ENCODE data around the gene FBXO15.

- TF ChIP-seq ZNF274 (IDR thresholded peaks at IDR 0.05; ENCODE audit: borderline replicate concordance, extremely low read depth, low read length) = no peak
- no peak for TF ChIP-seq EZH2 (IDR thresholded peaks at IDR 0.05; ENCODE audit: low read depth, low read length, severe bottlenecking)
- no peak for TF ChIP-seq YY1 (IDR thresholded peaks at IDR 0.05; ENCODE audit: low read depth, low read length)
- TF ChIP-seq POLR2AphosphoS5 (IDR thresholded peaks at IDR 0.05; ENCODE audit: low read depth, low read length) = no peak
- TF ChIP-seq CTCF (IDR thresholded peaks at IDR 0.05; ENCODE audit: control extremely low read depth in 1 of 3, insufficient read depth in 1 of 3, low read depth in 1 of 3, low read length in 3 of 3) = no peak
- no peak for TF ChIP-seq EP300 (IDR thresholded peaks at IDR 0.05; ENCODE audit: borderline replicate concordance in 1 of 2, low read depth in 2 of 2, low read length in 2 of 2)
- TF ChIP-seq HDAC6 (IDR thresholded peaks at IDR 0.05; ENCODE audit: low read depth, low read length) = no peak
- no peak for TF ChIP-seq USF2 (IDR thresholded peaks at IDR 0.05; ENCODE audit: low read length)
- TF ChIP-seq MAX (IDR thresholded peaks at IDR 0.05) = no peak
- TF ChIP-seq JUN (IDR thresholded peaks at IDR 0.05; ENCODE audit: low read depth, low read length) = no peak
- TF ChIP-seq POLR2A (IDR thresholded peaks at IDR 0.05; ENCODE audit: control extremely low read depth in 1 of 2, low read depth in 2 of 2, low read length in 2 of 2) = no peak
- TF ChIP-seq PHF8 (conservative IDR thresholded peaks at IDR 0.05; ENCODE audit: low read depth, low read length) = no peak
These were observed 7.7 kb downstream of the FBXO15 start for GRCh38 chr18:74139888-74140287.
